AG04450 (cell line): Measurements from ENCODE around the gene LTN1. TPM values are rescaled to one million over a fixed set of nuclear protein-coding genes. Genes with fewer than 3 reads are reported as not detected.

Experiments used
- CTCF ChIA-PET: fragments of 300-600, 350-600 bp; formaldehyde crosslinking; extraction: SDS; loops from one replicate; lab custom pipeline; 2022; ENCODE audit warnings: antibody characterized with exemption, inconsistent platforms; lab: Charles Lee
- POLR2A ChIA-PET: fragments of 350-600 bp; formaldehyde crosslinking; extraction: SDS; loops from one replicate; lab custom pipeline; 2021; ENCODE audit warnings: antibody characterized with exemption, inconsistent platforms; lab: Yijun Ruan, JAX
- DNase-seq: peaks from one replicate; pipeline ENCODE4 v3.0.0-alpha.2; 2011; ENCODE audit warnings: low read depth, low spot score
- H3K27ac ChIP-seq: one replicate; pipeline ENCODE4 v1.5.1; 2012; ENCODE audit warnings: low read depth, low read length, control low read depth
- H3K27me3 ChIP-seq: one replicate; pipeline ENCODE4 v1.6.0; 2012; ENCODE audit warnings: low read length; ENCODE audit not compliant: control insufficient read depth, insufficient read depth
- H3K4me3 ChIP-seq: 2 replicates; pipeline ENCODE4 v1.5.1; 2011; ENCODE audit warnings: mild to moderate bottlenecking, low read depth, low read length, control low read depth
- H3K9me3 ChIP-seq: 2 replicates; pipeline ENCODE4 v1.5.1; 2012; ENCODE audit warnings: low read length; ENCODE audit not compliant: control insufficient read depth, insufficient read depth
- CTCF ChIP-seq: IDR thresholded peaks from 2 replicates; pipeline ENCODE4 v1.5.1; 2011; ENCODE audit warnings: low read depth, low read length, control low read depth, inconsistent platforms
- polyA plus RNA-seq: library from polyadenylated mRNA; depleted of rRNA; stranded (reverse); fragments of >200 nt; gene quantifications from 2 replicates; pipeline ENCODE4 v1.2.3, GENCODE V29; 2011

LTN1 gene
- polyA plus RNA-seq, 1 experiment: 14.4 TPM

- DNase-seq: no peak
- ChIA-PET CTCF (no interaction called here), POLR2A (no interaction called here)
- Histone ChIP-seq H3K27me3 (no peaks in the 10 kb centered on the region), H3K27ac (no peak overlapping the region), H3K4me3 (no peak overlapping the region), H3K9me3 (no peaks in the 10 kb centered on the region)
- TF ChIP-seq CTCF: no peak
Observed at GRCh38 chr21:28972398-28972797, 20.3 kb downstream of the LTN1 start.

- ChIA-PET POLR2A (no interaction called here), CTCF (no interaction called here)
Observed at GRCh38 chr21:28971171-28971570, 21.5 kb downstream of the LTN1 start.

GRCh38 chr21:28963831-28964230 is 28.8 kb downstream of the LTN1 start:
- CTCF ChIA-PET: no interaction called here
- no peak overlapping the region for H3K4me3 ChIP-seq
- no peak for DNase-seq
- no peak overlapping the region for H3K27ac ChIP-seq
- H3K9me3 ChIP-seq: no peaks in the 10 kb centered on the region
- H3K27me3 ChIP-seq: no peaks in the 10 kb centered on the region
- no peak for TF ChIP-seq CTCF
- POLR2A ChIA-PET: no interaction called here

More at GRCh38 chr21:28971171-28971570, 21.5 kb downstream of the LTN1 start:
- Histone ChIP-seq H3K4me3 (no peak overlapping the region), H3K9me3 (no peaks in the 10 kb centered on the region), H3K27ac (no peak overlapping the region), H3K27me3 (no peaks in the 10 kb centered on the region)
- TF ChIP-seq CTCF: no peak
- DNase-seq: no peak

GRCh38 chr21:28962465-28962864 is 30.2 kb downstream of the LTN1 start:
- H3K27me3 ChIP-seq: no peaks in the 10 kb centered on the region
- no peak overlapping the region for H3K27ac ChIP-seq
- TF ChIP-seq CTCF: no peak
- ChIA-PET POLR2A (no interaction called here), CTCF (no interaction called here)
- H3K9me3 ChIP-seq: no peaks in the 10 kb centered on the region
- no peak overlapping the region for H3K4me3 ChIP-seq
- DNase-seq: no peak

GRCh38 chr21:28961927-28962326 is 30.8 kb downstream of the LTN1 start:
- DNase-seq: no peak
- Histone ChIP-seq H3K9me3 (no peaks in the 10 kb centered on the region), H3K27ac (no peak overlapping the region), H3K27me3 (no peaks in the 10 kb centered on the region), H3K4me3 (no peak overlapping the region)
- CTCF ChIA-PET: interaction anchor here (0.7 kb wide), 1 partner anchor 519 kb away, joined by 7 read pairs; no protein-coding TSS in a partner anchor
- POLR2A ChIA-PET: no interaction called here
- no peak for TF ChIP-seq CTCF
